ENCODE results near the gene LCP2.
"Not testable (repeated sequence)": the region's sequence is repeated elsewhere in the genome, so short reads cannot be mapped to it uniquely, and the experiment has no call there.

DNA sequence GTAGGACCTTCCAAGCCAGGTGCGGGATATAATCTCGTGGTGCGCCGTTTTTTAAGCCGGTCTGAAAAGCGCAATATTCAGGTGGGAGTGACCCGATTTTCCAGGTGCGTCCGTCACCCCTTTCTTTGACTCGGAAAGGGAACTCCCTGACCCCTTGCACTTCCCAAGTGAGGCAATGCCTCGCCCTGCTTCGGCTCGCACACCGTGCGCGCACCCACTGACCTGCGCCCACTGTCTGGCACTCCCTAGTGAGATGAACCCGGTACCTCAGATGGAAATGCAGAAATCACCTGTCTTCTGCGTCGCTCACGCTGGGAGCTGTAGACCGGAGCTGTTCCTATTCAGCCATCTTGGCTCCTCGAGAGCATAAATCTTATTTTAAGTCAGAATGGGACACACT lies 52.1 kb downstream of the LCP2 start:
- TF ChIP-seq POLR2A, CTCF (IDR thresholded peaks at IDR 0.05): not testable (repeated sequence)

All from lower leg skin (tissue), 3 donors.